Spinal cord (tissue), 10 donors: ENCODE results near the gene MGME1. TPM values are rescaled to one million over a fixed set of nuclear protein-coding genes. Genes with fewer than 3 reads are reported as not detected.
"Not testable (repeated sequence)": the region's sequence is repeated elsewhere in the genome, so short reads cannot be mapped to it uniquely, and the experiment has no call there.

Source experiments
- DNase-seq, 6 donors: peaks; one replicate each; pipeline versions ENCODE4 v3.0.0 to v3.0.0-alpha.2; 2013 to 2015; ENCODE audit warnings: low spot score in 6 of 6, low read depth in 4 of 6
- H3K27ac ChIP-seq: one replicate; pipeline ENCODE4 v1.5.1; 2013; ENCODE audit warnings: low read depth, low read length, control low read depth
- H3K27me3 ChIP-seq: one replicate; pipeline ENCODE4 v1.6.1; 2013; ENCODE audit warnings: low read length; ENCODE audit not compliant: control insufficient read depth, insufficient read depth
- H3K36me3 ChIP-seq: one replicate; pipeline ENCODE4 v1.6.1; 2013; ENCODE audit warnings: low read length; ENCODE audit not compliant: control insufficient read depth, insufficient read depth
- H3K4me1 ChIP-seq: one replicate; pipeline ENCODE4 v1.6.1; 2013; ENCODE audit warnings: low read length; ENCODE audit not compliant: control insufficient read depth, insufficient read depth
- H3K4me3 ChIP-seq: one replicate; pipeline ENCODE4 v1.5.1; 2013; ENCODE audit warnings: low read depth, low read length, control low read depth
- H3K9me3 ChIP-seq: one replicate; pipeline ENCODE4 v1.6.1; 2013; ENCODE audit warnings: low read length; ENCODE audit not compliant: control insufficient read depth, insufficient read depth
- WGBS: methylation state at CpG from one replicate; pipeline ENCODE4 v1.1.5; 2013; ENCODE audit warnings: missing lambda C conversion rate; ENCODE audit not compliant: insufficient coverage; 5-methylcytosine and 5-hydroxymethylcytosine counted together
- polyA plus RNA-seq, 2 donors: library from polyadenylated mRNA; unstranded; fragments of 120-200 nt; gene quantifications; one replicate each; pipeline ENCODE4 v1.2.1, GENCODE V29; 2013; ENCODE audit not compliant: insufficient read length in 2 of 2
- total RNA-seq, 2 donors: library from RNA; depleted of rRNA in 1 of 2; stranded (reverse); fragments of 120-200 nt in 1 of 2; fragments of >200 nt in 1 of 2; gene quantifications; one replicate each; pipeline versions ENCODE4 v1.2.3 to v1.2.4, GENCODE V29; 2013 to 2014
- donor health status: healthy.

MGME1 gene
- total and polyA plus RNA-seq, 4 donors: 14.3 to 23.1 (median 17.5) TPM

DNA sequence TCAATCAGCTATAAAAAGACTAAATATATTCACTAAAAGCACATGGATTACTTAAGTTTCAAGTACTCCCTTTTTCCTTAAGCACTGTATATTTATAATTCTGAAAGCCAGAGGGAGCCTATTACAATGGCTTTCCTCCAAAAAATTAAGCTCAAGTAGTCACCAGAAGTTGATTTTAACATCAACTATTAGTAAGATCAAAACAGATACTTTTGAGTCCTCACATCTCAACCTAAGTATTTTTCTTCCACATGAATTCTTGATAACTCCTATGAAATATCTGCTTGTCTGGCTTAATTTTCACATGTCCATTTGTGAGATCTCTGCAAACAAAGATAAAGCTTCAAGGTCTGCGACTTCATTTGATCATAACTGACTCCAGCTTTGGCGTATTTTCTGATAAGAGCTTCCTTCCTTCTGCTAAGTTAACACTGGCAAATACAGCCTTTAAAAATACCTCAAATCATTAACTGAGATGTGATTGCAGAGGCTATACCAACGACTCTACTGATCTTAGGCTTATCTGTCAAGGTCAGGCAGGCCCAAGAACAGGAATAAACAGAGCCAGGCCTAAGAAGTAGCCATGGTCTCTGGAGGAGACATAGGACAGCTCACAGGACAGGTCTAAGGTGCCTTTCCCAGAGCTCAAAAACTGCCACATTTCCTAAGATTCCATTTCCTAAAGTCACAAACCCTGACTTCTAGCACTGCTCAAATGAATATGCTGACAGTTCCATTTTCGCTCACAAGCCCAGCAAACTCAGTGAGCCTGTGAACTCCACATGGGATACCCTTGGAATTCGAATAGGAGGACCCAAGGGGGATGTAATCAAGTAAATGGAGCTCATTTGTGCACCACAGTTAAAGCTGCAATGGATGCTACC is 10.2 kb upstream of the MGME1 start:
- peaks cover 27% of the 10 kb centered on the region for H3K4me1 ChIP-seq
- WGBS: 78% methylated on average over 5 of the region's 5 CpGs
- H3K27ac ChIP-seq: no peak overlapping the region
- peak in 1 of 6 donors; percentile 92 for DNase-seq
- no peaks in the 10 kb centered on the region for H3K27me3 ChIP-seq
- no peaks in the 10 kb centered on the region for H3K9me3 ChIP-seq
- peaks cover 12% of the 10 kb centered on the region for H3K36me3 ChIP-seq
- no peak overlapping the region for H3K4me3 ChIP-seq

DNA sequence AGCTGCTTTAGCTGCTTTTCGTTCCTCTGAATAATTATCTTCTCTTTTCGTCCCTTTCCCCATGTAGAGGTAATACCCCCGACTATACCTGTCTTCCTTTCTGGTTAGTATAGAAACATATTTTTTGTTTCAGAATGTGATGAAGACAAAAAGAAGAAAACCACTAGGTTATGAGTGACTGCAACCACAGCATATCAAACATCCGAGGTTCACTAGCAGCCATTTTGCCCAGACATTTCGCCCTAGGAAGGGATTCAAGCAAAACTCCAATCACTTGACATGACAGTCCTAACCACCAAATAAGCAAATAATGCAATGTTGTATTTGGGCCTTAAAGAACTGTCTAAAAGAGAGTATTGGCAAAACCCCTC is 9.6 kb upstream of the MGME1 start:
- WGBS: no CpG with 5 or more reads among the region's 5 CpGs

GRCh38 chr20:17960400-17960885 is 8.4 kb upstream of the MGME1 start:
- not testable (repeated sequence) for H3K4me3 ChIP-seq, DNase-seq

More for the DNA sequence above, 9.6 kb upstream of the MGME1 start:
- H3K9me3 ChIP-seq: no peaks in the 10 kb centered on the region
- peaks cover 8% of the 10 kb centered on the region for H3K36me3 ChIP-seq
- DNase-seq: no peak
- no peak overlapping the region for H3K27ac ChIP-seq
- peaks cover 27% of the 10 kb centered on the region for H3K4me1 ChIP-seq
- H3K4me3 ChIP-seq: no peak overlapping the region
- H3K27me3 ChIP-seq: no peaks in the 10 kb centered on the region

GRCh38 chr20:17960927-17961586 is 7.8 kb upstream of the MGME1 start:
- Histone ChIP-seq H3K9me3 (no peaks in the 10 kb centered on the region), H3K36me3 (peaks cover 4% of the 10 kb centered on the region), H3K27ac (peak overlapping the region; percentile 19), H3K27me3 (no peaks in the 10 kb centered on the region), H3K4me3 (no peak overlapping the region), H3K4me1 (peaks cover 35% of the 10 kb centered on the region)
- DNase-seq: peak in 2 of 6 donors; percentile 55 to 60
- 15% methylated on average over 5 of the region's 6 CpGs for WGBS

More at GRCh38 chr20:17960400-17960885, 8.4 kb upstream of the MGME1 start:
- H3K27me3 ChIP-seq, H3K36me3 ChIP-seq, H3K27ac ChIP-seq, H3K9me3 ChIP-seq: not testable (repeated sequence)
- H3K4me1 ChIP-seq: peaks cover 32% of the 10 kb centered on the region
- 85% methylated on average over 5 of the region's 16 CpGs for WGBS

DNA sequence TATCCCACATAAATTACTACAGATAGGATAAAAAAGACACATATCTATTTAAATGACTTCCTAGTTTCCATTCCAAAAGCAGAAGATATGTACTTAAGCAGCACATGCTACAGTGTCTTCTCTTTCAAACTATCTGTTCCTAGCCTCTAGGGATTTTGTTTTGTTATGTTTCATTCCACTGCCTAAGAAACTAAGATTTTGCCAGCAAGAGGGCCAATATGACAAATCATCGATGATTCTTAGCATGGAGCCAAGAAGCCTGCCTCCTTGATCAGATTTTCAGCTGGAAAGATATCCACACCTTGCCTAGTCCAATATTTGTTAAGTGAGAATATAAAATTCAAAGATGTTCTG is 7.3 kb upstream of the MGME1 start:
- Histone ChIP-seq H3K4me3 (no peak overlapping the region), H3K9me3 (no peaks in the 10 kb centered on the region), H3K27ac (peak overlapping the region; percentile 19), H3K27me3 (no peaks in the 10 kb centered on the region), H3K4me1 (peaks cover 33% of the 10 kb centered on the region), H3K36me3 (no peaks in the 10 kb centered on the region)
- 60% methylated on average over 1 of the region's 1 CpG for WGBS
- no peak for DNase-seq

GRCh38 chr20:17963114-17963897 is 5.5 kb upstream of the MGME1 start:
- Histone ChIP-seq H3K27me3 (no peaks in the 10 kb centered on the region), H3K9me3 (no peaks in the 10 kb centered on the region), H3K36me3 (no peaks in the 10 kb centered on the region), H3K27ac (no peak overlapping the region), H3K4me3 (no peak overlapping the region), H3K4me1 (peaks cover 32% of the 10 kb centered on the region)
- DNase-seq: no peak
- 90% methylated on average over 7 of the region's 9 CpGs for WGBS

DNA sequence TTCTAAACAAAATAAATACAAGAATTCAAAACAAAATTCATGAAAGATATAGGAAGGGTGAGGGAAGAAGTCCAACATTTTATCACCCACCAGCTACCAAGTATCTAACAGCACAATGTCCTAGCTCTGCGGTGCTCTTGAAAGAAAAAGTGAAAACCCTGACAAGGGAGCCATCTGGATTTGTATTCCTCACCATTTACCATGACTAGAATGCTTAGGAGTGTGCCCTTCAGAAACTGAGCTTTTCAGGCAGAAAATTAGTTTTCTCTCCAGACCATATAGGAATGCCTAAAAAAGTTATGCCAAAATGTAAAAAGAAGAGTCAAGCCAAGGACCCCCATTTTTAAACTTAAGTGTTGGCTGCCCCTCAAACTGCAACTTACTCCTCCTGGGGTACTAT is 4.7 kb upstream of the MGME1 start:
- Histone ChIP-seq H3K36me3 (no peaks in the 10 kb centered on the region), H3K27ac (no peak overlapping the region), H3K4me3 (no peak overlapping the region), H3K4me1 (peaks cover 32% of the 10 kb centered on the region), H3K9me3 (no peaks in the 10 kb centered on the region), H3K27me3 (no peaks in the 10 kb centered on the region)
- WGBS: no CpG with 5 or more reads among the region's 1 CpG
- no peak for DNase-seq

DNA sequence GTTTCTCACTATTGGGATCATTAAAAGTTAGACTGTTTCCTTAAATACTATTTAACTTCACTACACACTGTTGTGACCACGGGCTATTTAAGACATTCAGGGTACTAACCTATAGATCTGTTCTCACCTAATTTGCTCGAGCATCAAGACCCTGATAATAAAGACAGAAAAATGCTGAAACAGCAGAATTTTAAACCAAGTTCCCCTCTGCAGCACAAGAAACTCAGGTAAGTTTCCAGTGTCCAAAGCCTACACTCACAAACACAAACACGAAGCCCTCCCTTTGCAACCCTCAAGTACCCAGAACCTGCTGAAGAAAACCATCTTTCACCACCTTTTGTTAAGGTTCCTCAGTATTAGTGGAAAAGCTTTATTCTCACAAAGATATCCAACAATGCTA is 4.2 kb upstream of the MGME1 start:
- Histone ChIP-seq H3K27me3 (no peaks in the 10 kb centered on the region), H3K4me1 (peaks cover 32% of the 10 kb centered on the region), H3K36me3 (no peaks in the 10 kb centered on the region), H3K9me3 (no peaks in the 10 kb centered on the region), H3K27ac (no peak overlapping the region), H3K4me3 (no peak overlapping the region)
- 81% methylated on average over 2 of the region's 3 CpGs for WGBS
- DNase-seq: no peak

DNA sequence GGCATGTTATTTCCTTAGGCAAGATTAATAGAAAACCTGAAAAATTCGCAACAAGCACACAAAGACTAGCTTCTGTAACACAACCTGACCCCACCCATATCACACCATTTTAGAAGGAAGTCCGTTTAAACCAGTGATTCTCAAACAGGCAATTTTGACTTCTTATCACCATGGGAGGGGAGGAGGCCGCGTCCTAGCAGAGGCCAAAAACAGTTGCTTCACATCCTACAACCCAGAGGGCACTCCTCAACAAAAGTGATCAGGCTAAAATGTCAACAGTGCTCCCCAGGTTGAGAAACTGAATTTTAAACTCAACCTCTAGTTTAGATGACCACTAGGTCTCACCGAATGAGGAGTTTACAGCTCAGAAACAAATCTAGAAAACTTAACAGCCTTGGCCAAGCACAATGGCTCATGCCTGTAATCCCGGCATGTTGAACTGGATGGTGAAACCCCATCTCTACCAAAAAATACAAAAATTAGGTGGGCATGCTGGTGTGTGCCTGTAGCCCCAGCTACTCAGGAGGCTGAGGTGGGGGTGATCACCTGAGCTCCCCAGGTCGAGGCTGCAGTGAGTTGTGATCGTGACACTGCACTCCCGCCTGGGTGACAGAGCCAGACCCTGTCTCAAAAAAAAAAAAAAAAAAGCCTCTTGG is 3.6 kb upstream of the MGME1 start:
- 50% methylated on average over 2 of the region's 9 CpGs for WGBS
- DNase-seq: no peak
- no peaks in the 10 kb centered on the region for H3K27me3 ChIP-seq
- H3K4me3 ChIP-seq: no peak overlapping the region
- H3K27ac ChIP-seq: no peak overlapping the region
- H3K36me3 ChIP-seq: no peaks in the 10 kb centered on the region
- peaks cover 27% of the 10 kb centered on the region for H3K4me1 ChIP-seq
- H3K9me3 ChIP-seq: no peaks in the 10 kb centered on the region
